HEK293 (cell line): Measurements from ENCODE around the gene FGD6.
A peak's percentile ranks its signal among the peaks of the same experiment; 100 is the strongest.

Experiments
- OSR2 ChIP-seq: fragments of 450-650 bp; formaldehyde crosslinking; IDR thresholded peaks from 2 replicates; pipeline ENCODE4 v1.5.1; 2016; ENCODE audit warnings: missing biosample characterization, missing genetic modification characterization
- RBAK ChIP-seq: fragments of 450-650 bp; formaldehyde crosslinking; IDR thresholded peaks from 2 replicates; pipeline ENCODE4 v1.5.1; 2016; ENCODE audit warnings: missing biosample characterization, missing genetic modification characterization
- SP2 ChIP-seq: fragments of 450-650 bp; formaldehyde crosslinking; IDR thresholded peaks from 2 replicates; pipeline ENCODE4 v1.5.1; 2016; ENCODE audit warnings: missing biosample characterization, missing genetic modification characterization
- SP3 ChIP-seq: fragments of 450-650 bp; formaldehyde crosslinking; IDR thresholded peaks from 2 replicates; pipeline ENCODE4 v1.5.1; 2016; ENCODE audit warnings: missing biosample characterization, missing genetic modification characterization
- SP7 ChIP-seq: fragments of 450-650 bp; formaldehyde crosslinking; IDR thresholded peaks from 2 replicates; pipeline ENCODE4 v1.5.1; 2016; ENCODE audit warnings: missing biosample characterization, missing genetic modification characterization
- ZBTB48 ChIP-seq: fragments of 450-650 bp; formaldehyde crosslinking; IDR thresholded peaks from 2 replicates; pipeline ENCODE4 v1.5.1; 2016; ENCODE audit warnings: missing biosample characterization, missing genetic modification characterization
- ZFP69B ChIP-seq: fragments of 450-650 bp; formaldehyde crosslinking; IDR thresholded peaks from 2 replicates; pipeline ENCODE4 v1.5.1; 2016; ENCODE audit warnings: missing biosample characterization, missing genetic modification characterization
- ZNF184 ChIP-seq: fragments of 450-650 bp; IDR thresholded peaks from 2 replicates; pipeline ENCODE4 v1.5.1; 2018; ENCODE audit warnings: missing biosample characterization, mild to moderate bottlenecking, missing genetic modification characterization
- ZNF214 ChIP-seq: fragments of 450-650 bp; formaldehyde crosslinking; IDR thresholded peaks from 2 replicates; pipeline ENCODE4 v1.5.1; 2017; ENCODE audit warnings: missing biosample characterization, mild to moderate bottlenecking, missing genetic modification characterization, borderline replicate concordance
- ZNF221 ChIP-seq: fragments of 450-650 bp; formaldehyde crosslinking; IDR thresholded peaks from 2 replicates; pipeline ENCODE4 v1.5.1; 2017; ENCODE audit warnings: missing biosample characterization, missing genetic modification characterization, borderline replicate concordance
- ZNF248 ChIP-seq: fragments of 450-650 bp; formaldehyde crosslinking; IDR thresholded peaks from 2 replicates; pipeline ENCODE4 v1.5.1; 2017; ENCODE audit warnings: missing biosample characterization, missing genetic modification characterization
- ZNF449 ChIP-seq: fragments of 450-650 bp; formaldehyde crosslinking; IDR thresholded peaks from 2 replicates; pipeline ENCODE4 v1.5.1; 2017; ENCODE audit warnings: missing biosample characterization, mild to moderate bottlenecking, missing genetic modification characterization, moderate library complexity
- ZNF48 ChIP-seq: fragments of 450-650 bp; formaldehyde crosslinking; IDR thresholded peaks from 2 replicates; pipeline ENCODE4 v1.5.1; 2016; ENCODE audit warnings: missing biosample characterization, missing genetic modification characterization
- ZNF510 ChIP-seq: fragments of 450-650 bp; formaldehyde crosslinking; IDR thresholded peaks from 2 replicates; pipeline ENCODE4 v1.5.1; 2018; ENCODE audit warnings: mild to moderate bottlenecking, missing genetic modification characterization, missing biosample characterization; ENCODE audit not compliant: insufficient replicate concordance
- ZNF513 ChIP-seq: fragments of 450-650 bp; IDR thresholded peaks from 2 replicates; pipeline ENCODE4 v1.5.1; 2018; ENCODE audit warnings: missing biosample characterization, missing genetic modification characterization
- ZNF518A ChIP-seq: fragments of 450-650 bp; formaldehyde crosslinking; conservative IDR thresholded peaks from 2 replicates; pipeline ENCODE4 v1.5.1; 2016; ENCODE audit warnings: low read depth, missing biosample characterization, missing genetic modification characterization
- ZNF558 ChIP-seq: fragments of 450-650 bp; formaldehyde crosslinking; IDR thresholded peaks from 2 replicates; pipeline ENCODE4 v1.5.1; 2016; ENCODE audit warnings: missing biosample characterization, missing genetic modification characterization
- ZNF624 ChIP-seq: fragments of 450-650 bp; formaldehyde crosslinking; IDR thresholded peaks from 2 replicates; pipeline ENCODE4 v1.5.1; 2017; ENCODE audit warnings: missing biosample characterization, missing genetic modification characterization
- ZNF629 ChIP-seq: fragments of 450-650 bp; formaldehyde crosslinking; IDR thresholded peaks from 2 replicates; pipeline ENCODE4 v1.5.1; 2017; ENCODE audit warnings: missing biosample characterization, missing genetic modification characterization
- ZNF645 ChIP-seq: fragments of 450-650 bp; formaldehyde crosslinking; IDR thresholded peaks from 2 replicates; pipeline ENCODE4; 2016; ENCODE audit warnings: missing biosample characterization, missing genetic modification characterization
- ZNF692 ChIP-seq: fragments of 450-650 bp; formaldehyde crosslinking; IDR thresholded peaks from 2 replicates; pipeline ENCODE4 v1.5.1; 2016; ENCODE audit warnings: missing biosample characterization, missing genetic modification characterization
- ZNF704 ChIP-seq: fragments of 450-650 bp; formaldehyde crosslinking; IDR thresholded peaks from 2 replicates; pipeline ENCODE4 v1.5.1; 2016; ENCODE audit warnings: missing biosample characterization, missing genetic modification characterization
- ZNF837 ChIP-seq: fragments of 450-650 bp; formaldehyde crosslinking; IDR thresholded peaks from 2 replicates; pipeline ENCODE4 v1.5.1; 2016; ENCODE audit warnings: missing biosample characterization, missing genetic modification characterization
- ZSCAN18 ChIP-seq: fragments of 450-650 bp; formaldehyde crosslinking; IDR thresholded peaks from 2 replicates; pipeline ENCODE4 v1.5.1; 2016; ENCODE audit warnings: missing biosample characterization, missing genetic modification characterization
- ZSCAN4 ChIP-seq: fragments of 450-650 bp; formaldehyde crosslinking; IDR thresholded peaks from 2 replicates; pipeline ENCODE4 v1.5.1; 2017; ENCODE audit warnings: missing biosample characterization, missing genetic modification characterization

The FGD6 gene

GRCh38 chr12:95204141-95204866 is 13.0 kb downstream of the FGD6 start (continued):
- TF ChIP-seq ZSCAN18 = no peak
- TF ChIP-seq ZNF624 (tag by site-specific recombination) = no peak
- TF ChIP-seq RBAK (tag by site-specific recombination) = 0 out of 2 replicates have a peak, but pooled peaks have one; percentile 16
- no peak for TF ChIP-seq OSR2 (tag by site-specific recombination)
- TF ChIP-seq ZNF449 = no peak
- no peak for TF ChIP-seq ZNF837 (tag by site-specific recombination)
- no peak for TF ChIP-seq ZNF214 (tag by site-specific recombination)
- no peak for TF ChIP-seq ZFP69B
- peak; percentile 48; the same call in 1 of the 2 replicates for TF ChIP-seq ZNF692 (tag by site-specific recombination)
- TF ChIP-seq ZNF645 (tag by site-specific recombination) = no peak
- TF ChIP-seq ZNF518A = no peak
- no peak for TF ChIP-seq ZNF558 (tag by site-specific recombination)
- TF ChIP-seq ZNF221 (tag by site-specific recombination) = no peak
- no peak for TF ChIP-seq ZNF704 (tag by site-specific recombination)
- no peak for TF ChIP-seq ZNF513 (tag by site-specific recombination)
- no peak for TF ChIP-seq ZNF629 (tag by site-specific recombination)
- TF ChIP-seq ZNF48 (tag by site-specific recombination) = no peak
- no peak for TF ChIP-seq ZNF248 (tag by site-specific recombination)
- TF ChIP-seq ZSCAN4 (tag by site-specific recombination) = peak; percentile 56
- TF ChIP-seq SP3 (tag by site-specific recombination) = no peak
- TF ChIP-seq SP2 = no peak
- no peak for TF ChIP-seq ZNF184 (tag by site-specific recombination)
- peak; percentile 64 for TF ChIP-seq ZBTB48 (tag by site-specific recombination)
- no peak for TF ChIP-seq ZNF510 (tag by site-specific recombination)
- TF ChIP-seq SP7 = peak; percentile 43
